Measurements from ENCODE around the gene GUCY2D. TPM values are rescaled to one million over a fixed set of nuclear protein-coding genes. Genes with fewer than 3 reads are reported as not detected.
"Not testable (repeated sequence)": the region's sequence is repeated elsewhere in the genome, so short reads cannot be mapped to it uniquely, and the experiment has no call there.

GUCY2D gene
- total RNA-seq, 1 donor from 2014 or later, result not detected

- Mint-ChIP-seq H3K36me3 (ENCODE audit: low read depth) (no peaks in the 10 kb centered on the region), H3K4me3 (ENCODE audit: low read depth) (no peak overlapping the region), H3K27me3 (ENCODE audit: low read depth) (peaks cover 57% of the 10 kb centered on the region), H3K4me1 (ENCODE audit: low read depth) (peaks cover 27% of the 10 kb centered on the region), H3K27ac (no peak overlapping the region), H3K9me3 (no peaks in the 10 kb centered on the region)
- intact Hi-C loops (cut with micrococcal nuclease), result loop anchor here (5.0 to 10.0 kb wide), 3 partner anchors 147 to 622 kb away; partner anchors contain the start of genes CYB5D1, FGF11, NAA38 and TMEM102
- no peak for DNase-seq (ENCODE audit: low spot score)
Measured at GRCh38 chr17:8059131-8059530, 56.7 kb downstream of the GUCY2D start.

GRCh38 chr17:8060274-8060673, 57.9 kb downstream of the GUCY2D start:
- peaks cover 27% of the 10 kb centered on the region for H3K4me1 Mint-ChIP-seq (ENCODE audit: low read depth)
- intact Hi-C loops (cut with micrococcal nuclease), result loop anchor here (10.0 kb wide), 1 partner anchor 55 kb away; the partner anchor contains the start of gene ALOXE3
- peak; percentile 48 for DNase-seq (ENCODE audit: low spot score)

GRCh38 chr17:8061851-8062250, 59.4 kb downstream of the GUCY2D start:
- DNase-seq (ENCODE audit: low spot score); H3K9me3 Mint-ChIP-seq; H3K4me3 Mint-ChIP-seq (ENCODE audit: low read depth); H3K27ac Mint-ChIP-seq; H3K36me3 Mint-ChIP-seq (ENCODE audit: low read depth): not testable (repeated sequence)
- intact Hi-C loops (cut with micrococcal nuclease), result loop anchor here (10.0 kb wide), 1 partner anchor 53 kb away; the partner anchor contains the start of gene ALOXE3
- Mint-ChIP-seq H3K4me1 (ENCODE audit: low read depth) (peaks cover 14% of the 10 kb centered on the region), H3K27me3 (ENCODE audit: low read depth) (peaks cover 58% of the 10 kb centered on the region)

More at GRCh38 chr17:8060274-8060673, 57.9 kb downstream of the GUCY2D start:
- no peak overlapping the region for H3K4me3 Mint-ChIP-seq (ENCODE audit: low read depth)
- H3K27ac Mint-ChIP-seq, result no peak overlapping the region
- no peaks in the 10 kb centered on the region for H3K9me3 Mint-ChIP-seq
- H3K36me3 Mint-ChIP-seq (ENCODE audit: low read depth), result no peaks in the 10 kb centered on the region
- peaks cover 61% of the 10 kb centered on the region for H3K27me3 Mint-ChIP-seq (ENCODE audit: low read depth)

- intact Hi-C loops (cut with micrococcal nuclease), result loop anchor here (10.0 kb wide), 1 partner anchor 52 kb away; the partner anchor contains the start of gene ALOXE3
- Mint-ChIP-seq H3K9me3 (no peaks in the 10 kb centered on the region), H3K4me3 (ENCODE audit: low read depth) (no peak overlapping the region), H3K36me3 (ENCODE audit: low read depth) (no peaks in the 10 kb centered on the region), H3K4me1 (ENCODE audit: low read depth) (peaks cover 13% of the 10 kb centered on the region), H3K27ac (no peak overlapping the region), H3K27me3 (ENCODE audit: low read depth) (peaks cover 53% of the 10 kb centered on the region)
- DNase-seq (ENCODE audit: low spot score), result no peak
Measured at GRCh38 chr17:8062435-8062806, 60.0 kb downstream of the GUCY2D start.

- Mint-ChIP-seq H3K4me3 (ENCODE audit: low read depth) (no peak overlapping the region), H3K9me3 (no peaks in the 10 kb centered on the region), H3K27ac (no peak overlapping the region), H3K27me3 (ENCODE audit: low read depth) (peaks cover 50% of the 10 kb centered on the region), H3K36me3 (ENCODE audit: low read depth) (no peaks in the 10 kb centered on the region), H3K4me1 (ENCODE audit: low read depth) (peaks cover 13% of the 10 kb centered on the region)
- DNase-seq (ENCODE audit: low spot score), result no peak
- intact Hi-C loops (cut with micrococcal nuclease), result loop anchor here (10.0 kb wide), 1 partner anchor 52 kb away; the partner anchor contains the start of gene ALOXE3
Measured at GRCh38 chr17:8062807-8063483, 60.5 kb downstream of the GUCY2D start.

GRCh38 chr17:8063761-8064534, 61.5 kb downstream of the GUCY2D start:
- DNase-seq (ENCODE audit: low spot score), result no peak
- no peaks in the 10 kb centered on the region for H3K9me3 Mint-ChIP-seq
- H3K4me1 Mint-ChIP-seq (ENCODE audit: low read depth), result peaks cover 9% of the 10 kb centered on the region
- no peak overlapping the region for H3K27ac Mint-ChIP-seq
- H3K4me3 Mint-ChIP-seq (ENCODE audit: low read depth), result no peak overlapping the region
- H3K27me3 Mint-ChIP-seq (ENCODE audit: low read depth), result peaks cover 45% of the 10 kb centered on the region
- H3K36me3 Mint-ChIP-seq (ENCODE audit: low read depth), result no peaks in the 10 kb centered on the region
- intact Hi-C loops (cut with micrococcal nuclease), result loop anchor here (10.0 kb wide), 1 partner anchor 51 kb away; the partner anchor contains the start of gene ALOXE3

GRCh38 chr17:8064561-8065019, 62.2 kb downstream of the GUCY2D start:
- H3K27ac Mint-ChIP-seq, result no peak overlapping the region
- no peaks in the 10 kb centered on the region for H3K9me3 Mint-ChIP-seq
- intact Hi-C loops (cut with micrococcal nuclease), result loop anchor here (10.0 kb wide), 1 partner anchor 50 kb away; the partner anchor contains the start of gene ALOXE3
- H3K36me3 Mint-ChIP-seq (ENCODE audit: low read depth), result no peaks in the 10 kb centered on the region
- peaks cover 7% of the 10 kb centered on the region for H3K4me1 Mint-ChIP-seq (ENCODE audit: low read depth)
- no peak overlapping the region for H3K4me3 Mint-ChIP-seq (ENCODE audit: low read depth)
- peaks cover 39% of the 10 kb centered on the region for H3K27me3 Mint-ChIP-seq (ENCODE audit: low read depth)
- no peak for DNase-seq (ENCODE audit: low spot score)

- Mint-ChIP-seq H3K27ac (no peak overlapping the region), H3K36me3 (ENCODE audit: low read depth) (no peaks in the 10 kb centered on the region), H3K27me3 (ENCODE audit: low read depth) (peaks cover 36% of the 10 kb centered on the region), H3K9me3 (no peaks in the 10 kb centered on the region), H3K4me1 (ENCODE audit: low read depth) (peaks cover 4% of the 10 kb centered on the region), H3K4me3 (ENCODE audit: low read depth) (no peak overlapping the region)
- intact Hi-C loops (cut with micrococcal nuclease), result loop anchor here (10.0 kb wide), 1 partner anchor 48 kb away; the partner anchor contains the start of gene ALOXE3
- no peak for DNase-seq (ENCODE audit: low spot score)
Measured at GRCh38 chr17:8066841-8067775, 64.7 kb downstream of the GUCY2D start.

GRCh38 chr17:8067806-8068205, 65.4 kb downstream of the GUCY2D start:
- no peak overlapping the region for H3K27ac Mint-ChIP-seq

DNA sequence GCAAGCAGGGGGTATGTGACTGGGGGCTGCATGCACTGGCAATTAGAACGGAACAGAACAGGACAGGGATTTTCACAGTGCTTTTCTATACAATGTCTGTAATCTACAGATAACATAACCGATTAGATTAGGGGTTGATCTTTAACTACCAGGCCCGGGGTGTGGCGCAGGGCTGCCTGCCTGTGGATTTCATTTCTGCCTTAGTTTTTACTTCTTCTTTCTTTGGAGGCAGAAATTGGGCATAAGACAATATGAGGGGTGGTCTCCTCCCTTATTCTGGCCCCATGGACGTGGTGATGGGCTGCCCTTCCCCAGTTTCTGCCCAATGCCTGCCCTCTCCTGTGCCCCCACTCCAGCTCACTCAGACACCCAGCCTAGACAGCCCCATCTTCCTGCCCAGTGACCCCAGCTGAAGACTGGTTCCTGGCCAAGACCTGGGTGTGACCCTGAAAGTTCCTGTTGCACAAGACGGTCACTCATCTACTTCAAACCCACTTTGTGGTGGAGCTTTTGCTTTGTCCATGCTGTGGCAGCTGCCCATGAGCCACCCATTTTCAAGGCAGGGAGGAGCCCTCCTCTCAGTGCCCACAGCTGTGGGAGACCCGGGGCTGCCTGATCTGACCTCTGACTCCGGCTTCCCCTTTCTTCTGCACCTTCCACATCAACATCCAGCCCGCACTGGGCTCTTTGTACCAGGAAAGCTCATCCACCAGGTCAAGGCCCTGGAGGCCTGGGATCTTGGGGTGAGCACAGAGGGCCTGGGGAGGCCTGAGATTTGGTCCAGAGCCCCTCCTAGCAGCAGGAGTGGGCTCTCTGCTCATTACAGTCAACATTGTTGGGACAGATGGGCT, 66.5 kb downstream of the GUCY2D start:
- H3K9me3 Mint-ChIP-seq, result no peaks in the 10 kb centered on the region
- H3K4me1 Mint-ChIP-seq (ENCODE audit: low read depth), result peaks cover 14% of the 10 kb centered on the region
- H3K4me3 Mint-ChIP-seq (ENCODE audit: low read depth), result no peak overlapping the region
- no peak for DNase-seq (ENCODE audit: low spot score)
- intact Hi-C loops (cut with micrococcal nuclease), result loop anchor here (10.0 kb wide), 1 partner anchor 46 kb away; the partner anchor contains the start of gene ALOXE3
- peaks cover 36% of the 10 kb centered on the region for H3K27me3 Mint-ChIP-seq (ENCODE audit: low read depth)
- H3K27ac Mint-ChIP-seq, result no peak overlapping the region
- H3K36me3 Mint-ChIP-seq (ENCODE audit: low read depth), result no peaks in the 10 kb centered on the region

More at GRCh38 chr17:8067806-8068205, 65.4 kb downstream of the GUCY2D start:
- Mint-ChIP-seq H3K36me3 (ENCODE audit: low read depth) (no peaks in the 10 kb centered on the region), H3K4me3 (ENCODE audit: low read depth) (no peak overlapping the region), H3K9me3 (no peaks in the 10 kb centered on the region), H3K27me3 (ENCODE audit: low read depth) (peaks cover 36% of the 10 kb centered on the region), H3K4me1 (ENCODE audit: low read depth) (peaks cover 4% of the 10 kb centered on the region)
- no peak for DNase-seq (ENCODE audit: low spot score)
- intact Hi-C loops (cut with micrococcal nuclease), result loop anchor here (10.0 kb wide), 1 partner anchor 47 kb away; the partner anchor contains the start of gene ALOXE3

GRCh38 chr17:8069587-8069860, 67.1 kb downstream of the GUCY2D start:
- intact Hi-C loops (cut with micrococcal nuclease), result loop anchor here (10.0 kb wide), 1 partner anchor 45 kb away; the partner anchor contains the start of gene ALOXE3
- Mint-ChIP-seq H3K27me3 (ENCODE audit: low read depth) (peaks cover 38% of the 10 kb centered on the region), H3K9me3 (no peaks in the 10 kb centered on the region), H3K27ac (no peak overlapping the region), H3K4me1 (ENCODE audit: low read depth) (peaks cover 16% of the 10 kb centered on the region), H3K4me3 (ENCODE audit: low read depth) (no peak overlapping the region), H3K36me3 (ENCODE audit: low read depth) (no peaks in the 10 kb centered on the region)
- DNase-seq (ENCODE audit: low spot score), result no peak
